K562 (cell line): ENCODE measurements around the gene ACAP3. TPM values are rescaled to one million over a fixed set of nuclear protein-coding genes. Genes with fewer than 3 reads are reported as not detected.

Experiments
- ATAC-seq: fragments of 200-7000 bp; cut with Tn5 transposase; 3 replicates; pipeline ENCODE4 v1.9.1; 2020; ENCODE audit warnings: moderate library complexity
- BruUV-seq: library from RNA; stranded (reverse); fragments of 400-500 nt; replicated peaks from 2 replicates; lab custom pipeline; 2021; lab: Mats Ljungman, UMichigan
- CTCF ChIA-PET: fragments of 300-600 bp; formaldehyde crosslinking; extraction: SDS; loops from one replicate; lab custom pipeline; 2021; ENCODE audit warnings: low intra/inter-chr PET ratio; lab: Yijun Ruan, JAX
- POLR2A ChIA-PET: fragments of 300-600, 350-650 bp; sonication (Branson Sonifier 250); formaldehyde crosslinking; extraction: SDS; loops from one replicate; lab custom pipeline; 2021; ENCODE audit warnings: antibody characterized with exemption, inconsistent platforms; lab: Yijun Ruan, JAX
- DNase-seq, 4 experiments: peaks; one replicate each; pipeline versions ENCODE4 v3.0.0 to v3.0.0-alpha.2; 2011 to 2018; ENCODE audit warnings: low spot score in 3 of 4, mixed read lengths in 3 of 4; ENCODE audit errors: extremely low read depth in 1 of 4
- FAIRE-seq: peaks from 2 replicates; lab custom pipeline; 2011; peaks lifted over from hg19 to GRCh38; lab: Jason Lieb, UNC
- H2AFZ ChIP-seq: 2 replicates; pipeline ENCODE4 v1.6.0; 2011; ENCODE audit warnings: low read depth, low read length, control low read depth, inconsistent platforms
- H3K27ac ChIP-seq: fragments of 200-600 bp; 3 replicates; pipeline ENCODE4 v1.8.0; 2011; ENCODE audit warnings: low read depth, mild to moderate bottlenecking, control low read depth, inconsistent platforms, low read length, moderate library complexity, mixed read lengths; ENCODE audit errors: extremely low read depth
- H3K27me3 ChIP-seq, 2 experiments: fragments of 300-600 bp in 1 of 2; 2 replicates in 1 of 2; 3 replicates in 1 of 2; pipeline versions ENCODE4 v1.6.0 to v1.8.0; 2011; ENCODE audit warnings: inconsistent platforms in 2 of 2, low read length in 2 of 2, mild to moderate bottlenecking in 1 of 2, mixed read lengths in 1 of 2, moderate library complexity in 1 of 2; ENCODE audit not compliant: control insufficient read depth in 2 of 2, insufficient read depth in 2 of 2
- H3K36me3 ChIP-seq: fragments of 300-600 bp; 3 replicates; pipeline ENCODE4 v1.8.0; 2011; ENCODE audit warnings: mild to moderate bottlenecking, low read length, inconsistent platforms; ENCODE audit not compliant: control insufficient read depth, insufficient read depth
- H3K4me1 ChIP-seq, 2 experiments: fragments of 200-600 bp in 1 of 2; replicated peaks in 1 of 2; 2 replicates in 1 of 2; 3 replicates in 1 of 2; pipeline versions ENCODE4 v1.5.1 to v1.8.0; 2011; ENCODE audit warnings: inconsistent platforms in 2 of 2, low read length in 2 of 2, mild to moderate bottlenecking in 1 of 2, mixed read lengths in 1 of 2, moderate library complexity in 1 of 2; ENCODE audit not compliant: control insufficient read depth in 2 of 2, insufficient read depth in 2 of 2
- H3K4me2 ChIP-seq: 2 replicates; pipeline ENCODE4 v1.6.1; 2011; ENCODE audit warnings: low read length, control low read depth, inconsistent platforms, mixed read lengths; ENCODE audit not compliant: insufficient read depth
- H3K4me3 ChIP-seq: fragments of 200-600 bp; sonication (generic), shearing (Covaris generic); 2 replicates; pipeline ENCODE4 v1.5.1; 2016; ENCODE audit warnings: control low read depth, inconsistent platforms
- H3K79me2 ChIP-seq: fragments of 200-600 bp; 3 replicates; pipeline ENCODE4 v1.8.0; 2011; ENCODE audit warnings: low read length, inconsistent platforms; ENCODE audit not compliant: control insufficient read depth, insufficient read depth
- H3K9ac ChIP-seq, 2 experiments: 2 replicates each; pipeline versions ENCODE4 v1.6.0 to v1.6.1; 2011; ENCODE audit warnings: low read depth in 2 of 2, low read length in 2 of 2, control low read depth in 1 of 2, inconsistent platforms in 1 of 2, mild to moderate bottlenecking in 1 of 2, mixed read lengths in 1 of 2; ENCODE audit not compliant: insufficient read depth in 1 of 2
- H3K9me1 ChIP-seq: one replicate; pipeline ENCODE4 v1.6.0; 2011; ENCODE audit warnings: inconsistent platforms, mild to moderate bottlenecking, low read length, moderate library complexity; ENCODE audit not compliant: control insufficient read depth, insufficient read depth
- H3K9me3 ChIP-seq: replicated peaks from 2 replicates; pipeline ENCODE4 v1.5.1; 2011; ENCODE audit warnings: low read depth, low read length, inconsistent platforms; ENCODE audit not compliant: control insufficient read depth, insufficient read depth
- H4K20me1 ChIP-seq: replicated peaks from 2 replicates; pipeline ENCODE4 v1.6.1; 2011; ENCODE audit warnings: low read length, inconsistent platforms, mixed read lengths; ENCODE audit not compliant: control insufficient read depth, insufficient read depth
- CCNT2 ChIP-seq: IDR thresholded peaks from 2 replicates; pipeline ENCODE4 v1.6.1; 2011; ENCODE audit warnings: borderline replicate concordance, low read depth, mild to moderate bottlenecking, moderate library complexity, mixed read lengths, low read length; ENCODE audit not compliant: insufficient read length; ENCODE audit errors: extremely low read depth
- POLR2A ChIP-seq: fragments of 450-650 bp; conservative IDR thresholded peaks from 2 replicates; pipeline ENCODE4 v1.6.1; 2016
- POLR2AphosphoS5 ChIP-seq: IDR thresholded peaks from 2 replicates; pipeline ENCODE4 v1.6.1; 2011; ENCODE audit warnings: mild to moderate bottlenecking, low read depth, low read length, moderate library complexity; ENCODE audit not compliant: control insufficient read depth, insufficient read depth
- POLR2G ChIP-seq: fragments of 200-400 bp; formaldehyde crosslinking; IDR thresholded peaks from 2 replicates; pipeline ENCODE4 v1.6.1; 2017; ENCODE audit warnings: low read depth, mild to moderate bottlenecking, antibody characterized with exemption, low read length, moderate library complexity
- RBFOX2 ChIP-seq: fragments of 200-400 bp; formaldehyde crosslinking; IDR thresholded peaks from 2 replicates; pipeline ENCODE4 v1.6.1; 2017; ENCODE audit warnings: low read depth, mild to moderate bottlenecking, low read length, moderate library complexity
- SUPT5H ChIP-seq: fragments of 450-650 bp; IDR thresholded peaks from 2 replicates; pipeline ENCODE4 v1.6.1; 2016
- ZBTB11 ChIP-seq, 3 experiments: fragments of 200-800 bp in 1 of 3; fragments of 250-450 bp in 1 of 3; fragments of 450-650 bp in 1 of 3; sonication (Bioruptor Pico) in 1 of 3; sonication (Bioruptor generic) in 1 of 3; formaldehyde crosslinking in 1 of 3; IDR thresholded peaks; 2 replicates each; pipeline versions ENCODE4 v1.6.1 to v1.8.0; 2016 to 2022; ENCODE audit warnings: mild to moderate bottlenecking in 2 of 3, missing genetic modification characterization in 2 of 3, missing compliant biosample characterization in 1 of 3, moderate library complexity in 1 of 3
- WGBS: fragments of 100-300 bp; shearing (Covaris generic); methylation state at CpG from one replicate; pipeline ENCODE4 v1.1.6; 2016; ENCODE audit warnings: low coverage, mixed read lengths; ENCODE audit not compliant: insufficient coverage; ENCODE audit errors: missing lambda C conversion rate; 5-methylcytosine and 5-hydroxymethylcytosine counted together
- in situ Hi-C: fragments of 300-500 bp; cut with MboI; formaldehyde crosslinking; loops from 4 replicates; pipeline ENCODE4 v1.15.0; 2018; ENCODE audit warnings: inconsistent platforms, mixed read lengths
- intact Hi-C: fragments of 100-400 bp; cut with micrococcal nuclease; formaldehyde crosslinking; loops from 2 replicates; pipeline ENCODE4 v1.14.2; 2022
- polyA plus RNA-seq, 8 experiments: library from polyadenylated mRNA; depleted of rRNA in 4 of 8; stranded (reverse) in 5 of 8; unstranded in 3 of 8; fragments of >200 nt; fragmentation: Nextera tagmentation in 2 of 8; fragmentation: Illumina TruSeq in 1 of 8; extraction: Ambion mirVana in 2 of 8; extraction: Trizol in 1 of 8; gene quantifications; 2 replicates each; pipeline versions ENCODE4 v1.2.1 to v1.2.3, GENCODE V29; 2011 to 2014; ENCODE audit warnings: inconsistent platforms in 1 of 8, missing spikeins in 1 of 8
- total RNA-seq, 7 experiments: library from RNA; depleted of rRNA in 6 of 7; stranded (reverse); fragments of >200 nt in 6 of 7; fragmentation: Illumina TruSeq in 2 of 7; extraction: Trizol in 2 of 7; gene quantifications; 2 replicates each; pipeline versions ENCODE4 v1.2.1 to v1.2.3, GENCODE V29; 2011 to 2021; ENCODE audit warnings: low replicate concordance in 1 of 7

ACAP3 gene
- total and polyA plus RNA-seq, 9 of the 15 experiments (the other 6 are each of a cell fraction or from before 2014, with no cell fraction given), result 0.01 to 49.0 (median 12.0) TPM

GRCh38 chr1:1333551-1334241 is 26.0 kb upstream of the ACAP3 start (continued):
- TF ChIP-seq RBFOX2, result peak; percentile 11

GRCh38 chr1:1332774-1333480 is 25.2 kb upstream of the ACAP3 start:
- no peak for FAIRE-seq
- BruUV-seq, result no TSS peak
- peak; percentile 21 for TF ChIP-seq CCNT2
- 0 out of 2 replicates have a peak, but pooled peaks have one; percentile 3 for TF ChIP-seq POLR2AphosphoS5
- no peak for TF ChIP-seq ZBTB11 (CRISPR knock-in tag; IDR thresholded peaks at IDR 0.05)
- TF ChIP-seq SUPT5H, result peak; percentile 18; the same call in 1 of the 2 replicates
- peak; percentile 8; the same call in 1 of the 2 replicates for TF ChIP-seq POLR2A
- peak; percentile 36 for TF ChIP-seq POLR2G

More at GRCh38 chr1:1332774-1333480, 25.2 kb upstream of the ACAP3 start:
- Histone ChIP-seq H3K4me1 (peaks cover 0 to 96% of the 10 kb centered on the region in 2 experiments; a peak in 2 of 5 replicates), H3K9me3 (peaks cover 6% of the 10 kb centered on the region), H3K9me1 (peaks cover 7% of the 10 kb centered on the region), H4K20me1 (peaks cover 16% of the 10 kb centered on the region; the same call in 1 of the 2 replicates), H2AFZ (no peak overlapping the region), H3K36me3 (peaks cover 37% of the 10 kb centered on the region; the same call in 1 of the 3 replicates), H3K4me3 (no peak overlapping the region), H3K27me3 (no peaks in the 10 kb centered on the region), H3K4me2 (no peak overlapping the region), H3K27ac (no peak overlapping the region), H3K79me2 (peaks cover 2% of the 10 kb centered on the region; the same call in 1 of the 3 replicates), H3K9ac (no peak overlapping the region)
- 91% methylated on average over 37 of the region's 48 CpGs for WGBS
- ChIA-PET POLR2A (interaction anchor here (0.6 to 1.7 kb wide), 4 partner anchors 13 to 350 kb away, joined by 3 to 9 read pairs (median 4); partner anchors contain the start of gene AURKAIP1), CTCF (no interaction called here)
- in situ Hi-C loops (no loop called here), intact Hi-C loops (no loop called here)
- no peak for ATAC-seq
- no peak for DNase-seq
